Kidney (tissue), 14 donors: ENCODE data around the gene CES4A. TPM values are rescaled to one million over a fixed set of nuclear protein-coding genes. Genes with fewer than 3 reads are reported as not detected.

ENCODE experiments used
- DNase-seq, 5 donors: peaks; one replicate each; pipeline ENCODE4 v3.0.0-alpha.2; 2013 to 2020
- FAIRE-seq: peaks from 2 replicates; lab custom pipeline; 2012; peaks lifted over from hg19 to GRCh38; lab: Jason Lieb, UNC
- H3K27ac ChIP-seq, 2 donors: one replicate each; pipeline ENCODE4 v1.7.0; 2013; ENCODE audit warnings: low read depth in 2 of 2, low read length in 2 of 2, inconsistent platforms in 1 of 2
- H3K27me3 ChIP-seq: one replicate; pipeline ENCODE4 v1.7.1; 2013; ENCODE audit warnings: low read length, inconsistent platforms; ENCODE audit not compliant: control insufficient read depth, insufficient read depth
- H3K36me3 ChIP-seq, 3 donors: one replicate each; pipeline versions ENCODE4 v1.7.0 to v1.7.1; 2013; ENCODE audit warnings: low read length in 3 of 3, control low read depth in 1 of 3, inconsistent platforms in 1 of 3; ENCODE audit not compliant: insufficient read depth in 3 of 3, control insufficient read depth in 2 of 3
- H3K4me1 ChIP-seq, 3 donors: one replicate each; pipeline versions ENCODE4 v1.7.0 to v1.7.1; 2013; ENCODE audit warnings: low read length in 3 of 3, inconsistent platforms in 1 of 3, low read depth in 1 of 3; ENCODE audit not compliant: control insufficient read depth in 2 of 3, insufficient read depth in 2 of 3
- H3K4me3 ChIP-seq, 3 donors: one replicate each; pipeline versions ENCODE4 v1.7.0 to v1.8.1; 2013; ENCODE audit warnings: low read length in 3 of 3, control low read depth in 1 of 3, inconsistent platforms in 1 of 3
- H3K9ac ChIP-seq, 3 donors: one replicate each; pipeline versions ENCODE4 v1.7.0 to v1.7.1; 2013; ENCODE audit warnings: low read length in 3 of 3, control low read depth in 1 of 3, inconsistent platforms in 1 of 3
- H3K9me3 ChIP-seq, 3 donors: one replicate each; pipeline versions ENCODE4 v1.7.0 to v1.7.1; 2013; ENCODE audit warnings: low read length in 3 of 3, control low read depth in 1 of 3, inconsistent platforms in 1 of 3; ENCODE audit not compliant: control insufficient read depth in 2 of 3, insufficient read depth in 1 of 3
- CTCF ChIP-seq: IDR thresholded peaks from 3 replicates; pipeline ENCODE4 v1.5.1; 2012; ENCODE audit warnings: mild to moderate bottlenecking, moderate library complexity, borderline replicate concordance; ENCODE audit not compliant: insufficient read depth; ENCODE audit errors: extremely low read depth
- intact Hi-C: fragments of 100-400 bp; cut with DNase I; formaldehyde crosslinking; loops from one replicate; pipeline ENCODE4 v1.11.1; 2022
- polyA plus RNA-seq: library from polyadenylated mRNA; stranded (reverse); fragments of 350-450 nt; fragmentation: Illumina TruSeq; extraction: RNeasy Lipid Tissue Mini Kit (QIAGEN cat#74804); gene quantifications from one replicate; pipeline ENCODE4 v1.2.3, GENCODE V29; 2014; ENCODE audit warnings: low read depth, low replicate concordance; ENCODE audit not compliant: insufficient read depth
- total RNA-seq: library from RNA; stranded (reverse); fragmentation: NEBNext Ultra II Directional; extraction: Animal tissue kit (Norgen Biotek cat#: 25700); gene quantifications from one replicate; pipeline ENCODE4 v1.2.1, GENCODE V29; 2021
- donor health status: control.
- donor health status: control.
- donor health status: control.
- donor health status: control.
- donor health status: control.
- donor health status: DM: yes; HTN: yes; CAD: no.
- donor health status: Normal renal cell carcinoma (clear cell type).

CES4A gene
- total and polyA plus RNA-seq, 2 donors from 2014 or later, result 14.9 to 31.7 TPM

GRCh38 chr16:66947302-66948065 is 40.9 kb upstream of the CES4A start:
- peak; percentile 53 for FAIRE-seq
- Histone ChIP-seq H3K27ac (no peak overlapping the region), H3K27me3 (peaks cover 2% of the 10 kb centered on the region), H3K4me1 (peaks cover 0 to 10% (median 9%) of the 10 kb centered on the region in 3 donors), H3K4me3 (peak overlapping the region; percentile 33 to 64 (median 62)), H3K36me3 (peaks cover 0 to 8% (median 4%) of the 10 kb centered on the region in 3 donors), H3K9me3 (no peaks in the 10 kb centered on the region), H3K9ac (peak overlapping the region in 2 of 3 donors; percentile 4 to 9)
- peak; percentile 93 for TF ChIP-seq CTCF
- DNase-seq, result peak in 4 of 5 donors; percentile 84 to 94 (median 88)
- intact Hi-C loops, result no loop called here

- Histone ChIP-seq H3K27me3 (peaks cover 2% of the 10 kb centered on the region), H3K4me1 (peaks cover 0 to 13% (median 11%) of the 10 kb centered on the region in 3 donors), H3K27ac (peak overlapping the region; percentile 1 to 67), H3K9me3 (no peaks in the 10 kb centered on the region), H3K36me3 (peaks cover 0 to under 1% (median 0%) of the 10 kb centered on the region in 3 donors), H3K9ac (peak overlapping the region in 1 of 3 donors; percentile 21), H3K4me3 (peak overlapping the region; percentile 3 to 64 (median 62))
- no peak for TF ChIP-seq CTCF
- FAIRE-seq (no peak), DNase-seq (peak in 4 of 5 donors; percentile 51 to 65 (median 56))
- intact Hi-C loops, result no loop called here
Measured at GRCh38 chr16:66948134-66948836, 40.1 kb upstream of the CES4A start.

- Histone ChIP-seq H3K36me3 (no peaks in the 10 kb centered on the region), H3K27ac (peak overlapping the region; percentile 1 to 67), H3K4me1 (peaks cover 0 to 13% (median 12%) of the 10 kb centered on the region in 3 donors), H3K27me3 (peaks cover 2% of the 10 kb centered on the region), H3K9me3 (no peaks in the 10 kb centered on the region), H3K4me3 (peak overlapping the region in 1 of 3 donors; percentile 62), H3K9ac (peak overlapping the region in 1 of 3 donors; percentile 21)
- intact Hi-C loops, result no loop called here
- no peak for TF ChIP-seq CTCF
- FAIRE-seq (no peak), DNase-seq (peak in 2 of 5 donors; percentile 14 to 30)
Measured at GRCh38 chr16:66948837-66949225, 39.6 kb upstream of the CES4A start.
